Mesendoderm (in vitro differentiated cells): Measurements from ENCODE around the gene SUPT6H.

Experiments used
- DNase-seq: peaks from one replicate; pipeline ENCODE4 v3.0.0; 2013
- H2AK5ac ChIP-seq: 2 replicates; pipeline ENCODE4 v1.6.1; 2013; ENCODE audit warnings: low read length, inconsistent platforms
- H2BK120ac ChIP-seq: 2 replicates; pipeline ENCODE4 v1.6.1; 2013; ENCODE audit warnings: low read depth, mild to moderate bottlenecking, low read length, moderate library complexity, mixed read lengths
- H2BK15ac ChIP-seq: replicated peaks from 2 replicates; pipeline ENCODE4 v1.6.1; 2013; ENCODE audit warnings: low read depth, mild to moderate bottlenecking, moderate library complexity
- H2BK5ac ChIP-seq: 2 replicates; pipeline ENCODE4 v1.6.1; 2013; ENCODE audit warnings: low read length, inconsistent platforms
- H3K18ac ChIP-seq: 2 replicates; pipeline ENCODE4 v1.6.1; 2013; ENCODE audit warnings: mild to moderate bottlenecking, low read length, mixed read lengths
- H3K23ac ChIP-seq: one replicate; pipeline ENCODE4 v1.6.1; 2013; ENCODE audit warnings: low read length
- H3K27ac ChIP-seq: 2 replicates; pipeline ENCODE4 v1.5.1; 2013; ENCODE audit warnings: low read depth, mild to moderate bottlenecking, inconsistent platforms, low read length, moderate library complexity
- H3K27me3 ChIP-seq: 2 replicates; pipeline ENCODE4 v1.6.1; 2013; ENCODE audit warnings: low read length, control low read depth, mild to moderate bottlenecking, inconsistent platforms; ENCODE audit not compliant: insufficient read depth, poor library complexity
- H3K36me3 ChIP-seq: 2 replicates; pipeline ENCODE4 v1.6.1; 2013; ENCODE audit warnings: low read length, inconsistent platforms; ENCODE audit not compliant: control insufficient read depth, insufficient read depth
- H3K4ac ChIP-seq: one replicate; pipeline ENCODE4 v1.6.1; 2013; ENCODE audit warnings: low read depth, mild to moderate bottlenecking, low read length, moderate library complexity
- H3K4me1 ChIP-seq: 2 replicates; pipeline ENCODE4 v1.6.1; 2013; ENCODE audit warnings: low read depth, low read length, inconsistent platforms; ENCODE audit not compliant: control insufficient read depth
- H3K4me2 ChIP-seq: 2 replicates; pipeline ENCODE4 v1.6.1; 2013; ENCODE audit warnings: low read length
- H3K4me3 ChIP-seq: 2 replicates; pipeline ENCODE4 v1.5.1; 2013; ENCODE audit warnings: mild to moderate bottlenecking, low read length
- H3K56ac ChIP-seq: one replicate; pipeline ENCODE4 v1.6.1; 2013; ENCODE audit warnings: low read length
- H3K79me1 ChIP-seq: 2 replicates; pipeline ENCODE4 v1.6.1; 2013; ENCODE audit warnings: low read length, inconsistent platforms
- H3K79me2 ChIP-seq: 2 replicates; pipeline ENCODE4 v1.6.1; 2013; ENCODE audit warnings: mild to moderate bottlenecking, low read length; ENCODE audit not compliant: control insufficient read depth, insufficient read depth
- H3K9ac ChIP-seq: 2 replicates; pipeline ENCODE4 v1.6.1; 2013; ENCODE audit warnings: low read length, inconsistent platforms
- H4K5ac ChIP-seq: one replicate; pipeline ENCODE4 v1.6.1; 2013; ENCODE audit warnings: low read length
- H4K8ac ChIP-seq: one replicate; pipeline ENCODE4 v1.6.1; 2013; ENCODE audit warnings: low read depth, mild to moderate bottlenecking, control low read depth, low read length, moderate library complexity
- WGBS: extraction: QIAGEN DNeasy Blood & Tissue Kit; methylation state at CpG from one replicate; pipeline ENCODE4 v1.1.7; 2013; ENCODE audit warnings: low lambda C conversion rate, missing lambda C conversion rate; ENCODE audit not compliant: insufficient coverage; ENCODE audit errors: extremely low coverage; 5-methylcytosine and 5-hydroxymethylcytosine counted together

The SUPT6H gene

GRCh38 chr17:28707339-28707720 is 45.3 kb downstream of the SUPT6H start:
- no CpG with 5 or more reads among the region's 2 CpGs for WGBS
- Histone ChIP-seq H3K4me3 (no peak overlapping the region), H2BK15ac (no peak overlapping the region), H3K9ac (no peak overlapping the region), H3K79me1 (peaks cover 4% of the 10 kb centered on the region), H2BK5ac (no peak overlapping the region), H3K4ac (no peak overlapping the region), H4K8ac (no peak overlapping the region), H3K4me2 (no peak overlapping the region), H3K18ac (no peak overlapping the region), H4K5ac (no peak overlapping the region), H3K36me3 (peaks cover 2% of the 10 kb centered on the region), H3K23ac (no peak overlapping the region), H3K4me1 (peaks cover under 1% of the 10 kb centered on the region), H3K79me2 (peaks cover 2% of the 10 kb centered on the region), H3K56ac (no peak overlapping the region), H3K27me3 (no peaks in the 10 kb centered on the region), H2BK120ac (no peak overlapping the region), H3K27ac (no peak overlapping the region), H2AK5ac (no peak overlapping the region)
- DNase-seq = no peak

- Histone ChIP-seq H2BK15ac (no peak overlapping the region), H2AK5ac (peak overlapping the region; percentile 97), H2BK120ac (no peak overlapping the region), H3K56ac (peak overlapping the region; percentile 96), H4K5ac (no peak overlapping the region), H3K4me3 (peak overlapping the region; percentile 61), H3K27ac (peak overlapping the region; percentile 97), H4K8ac (no peak overlapping the region), H3K36me3 (peaks cover 11% of the 10 kb centered on the region), H3K4ac (peak overlapping the region; percentile 76), H3K18ac (peak overlapping the region; percentile 69), H3K79me2 (peaks cover 11% of the 10 kb centered on the region), H3K4me2 (peak overlapping the region; percentile 52), H2BK5ac (peak overlapping the region; percentile 88), H3K79me1 (peaks cover 19% of the 10 kb centered on the region), H3K9ac (peak overlapping the region; percentile 83), H3K23ac (no peak overlapping the region), H3K27me3 (no peaks in the 10 kb centered on the region), H3K4me1 (peaks cover 6% of the 10 kb centered on the region)
- DNase-seq = peak; percentile 97
- no CpG with 5 or more reads among the region's 74 CpGs for WGBS
These were observed 49.1 kb downstream of the SUPT6H start for GRCh38 chr17:28710861-28711722.

GRCh38 chr17:28711723-28712031 is 49.7 kb downstream of the SUPT6H start, which contains the start of gene PROCA1:
Gene PROCA1, minus strand, starts transcription at chr17:28711888. Its CDS starts 228 bp downstream, at chr17:28711660.
- Histone ChIP-seq H3K18ac (peak within 1 kb of the TSS; percentile 69), H3K4me2 (peak within 1 kb of the TSS; percentile 52), H2AK5ac (peak within 1 kb of the TSS; percentile 97), H3K79me2 (peaks cover 16% of the 10 kb centered on the region), H3K27ac (peak within 1 kb of the TSS; percentile 97), H4K8ac (no peak within 1 kb of the TSS), H3K9ac (peak within 1 kb of the TSS; percentile 83), H2BK5ac (peak within 1 kb of the TSS; percentile 88), H3K4me1 (peaks cover 6% of the 10 kb centered on the region), H3K4me3 (peak within 1 kb of the TSS; percentile 61), H4K5ac (no peak within 1 kb of the TSS), H3K4ac (peak within 1 kb of the TSS; percentile 76), H3K27me3 (no peaks in the 10 kb centered on the region), H3K36me3 (peaks cover 11% of the 10 kb centered on the region), H3K23ac (no peak within 1 kb of the TSS), H2BK15ac (no peak within 1 kb of the TSS), H3K56ac (peak within 1 kb of the TSS; percentile 96), H2BK120ac (no peak within 1 kb of the TSS), H3K79me1 (peaks cover 23% of the 10 kb centered on the region)
- WGBS = no CpG with 5 or more reads among the region's 20 CpGs
- DNase-seq = peak; percentile 90

GRCh38 chr17:28712032-28712704 is 50.2 kb downstream of the SUPT6H start:
- Histone ChIP-seq H3K36me3 (peaks cover 11% of the 10 kb centered on the region), H3K23ac (no peak overlapping the region), H3K56ac (peak overlapping the region; percentile 87), H2BK15ac (no peak overlapping the region), H2AK5ac (no peak overlapping the region), H3K4me2 (peak overlapping the region; percentile 34), H3K27ac (peak overlapping the region; percentile 97), H2BK5ac (no peak overlapping the region), H3K4me3 (peak overlapping the region; percentile 7), H4K5ac (no peak overlapping the region), H3K27me3 (no peaks in the 10 kb centered on the region), H3K79me2 (peaks cover 21% of the 10 kb centered on the region), H3K4ac (peak overlapping the region; percentile 41), H3K18ac (peak overlapping the region; percentile 34), H4K8ac (no peak overlapping the region), H3K9ac (peak overlapping the region; percentile 82), H3K4me1 (peaks cover 6% of the 10 kb centered on the region), H3K79me1 (peaks cover 23% of the 10 kb centered on the region), H2BK120ac (no peak overlapping the region)
- no CpG with 5 or more reads among the region's 34 CpGs for WGBS
- peak; percentile 81 for DNase-seq

GRCh38 chr17:28712705-28713415 is 50.9 kb downstream of the SUPT6H start:
- Histone ChIP-seq H3K9ac (peak overlapping the region; percentile 82), H3K79me2 (peaks cover 23% of the 10 kb centered on the region), H3K4ac (no peak overlapping the region), H3K23ac (no peak overlapping the region), H3K4me3 (no peak overlapping the region), H3K4me2 (peak overlapping the region; percentile 0), H3K18ac (no peak overlapping the region), H3K27ac (peak overlapping the region; percentile 6), H3K27me3 (no peaks in the 10 kb centered on the region), H2BK120ac (no peak overlapping the region), H3K56ac (peak overlapping the region; percentile 87), H3K36me3 (peaks cover 11% of the 10 kb centered on the region), H2AK5ac (peak overlapping the region; percentile 46), H2BK15ac (no peak overlapping the region), H4K5ac (no peak overlapping the region), H3K4me1 (peaks cover 6% of the 10 kb centered on the region), H2BK5ac (no peak overlapping the region), H3K79me1 (peaks cover 23% of the 10 kb centered on the region), H4K8ac (no peak overlapping the region)
- no CpG with 5 or more reads among the region's 7 CpGs for WGBS
- no peak for DNase-seq
